HCEC 1CT (cell line): ENCODE data around the gene SF3A1.

ENCODE experiments used
- DNase-seq: peaks from one replicate; pipeline ENCODE4 v3.0.0-alpha.2; 2017

Gene SF3A1

DNA sequence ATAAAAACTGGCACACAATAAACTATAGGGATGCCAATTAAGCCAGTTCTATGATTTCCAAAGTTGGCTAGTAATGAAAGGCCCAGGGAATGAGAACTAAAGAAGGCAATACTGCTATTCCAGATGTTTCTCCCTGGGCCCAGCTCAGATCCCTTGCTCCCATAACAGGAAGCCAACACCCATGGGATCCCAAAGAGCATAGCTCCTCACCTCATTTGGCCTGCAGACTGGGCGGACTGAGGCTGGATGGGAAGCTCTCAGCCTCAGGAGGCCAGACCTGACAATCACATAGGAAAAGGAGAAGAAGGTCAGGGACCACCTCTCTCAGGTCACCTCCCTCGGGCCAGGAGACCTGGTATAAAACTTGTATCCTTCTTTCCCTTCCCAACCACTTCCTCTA lies 35.2 kb downstream of the SF3A1 start:
- no peak for DNase-seq

- DNase-seq = no peak
Measured at GRCh38 chr22:30320021-30320556, 36.6 kb downstream of the SF3A1 start.

DNA sequence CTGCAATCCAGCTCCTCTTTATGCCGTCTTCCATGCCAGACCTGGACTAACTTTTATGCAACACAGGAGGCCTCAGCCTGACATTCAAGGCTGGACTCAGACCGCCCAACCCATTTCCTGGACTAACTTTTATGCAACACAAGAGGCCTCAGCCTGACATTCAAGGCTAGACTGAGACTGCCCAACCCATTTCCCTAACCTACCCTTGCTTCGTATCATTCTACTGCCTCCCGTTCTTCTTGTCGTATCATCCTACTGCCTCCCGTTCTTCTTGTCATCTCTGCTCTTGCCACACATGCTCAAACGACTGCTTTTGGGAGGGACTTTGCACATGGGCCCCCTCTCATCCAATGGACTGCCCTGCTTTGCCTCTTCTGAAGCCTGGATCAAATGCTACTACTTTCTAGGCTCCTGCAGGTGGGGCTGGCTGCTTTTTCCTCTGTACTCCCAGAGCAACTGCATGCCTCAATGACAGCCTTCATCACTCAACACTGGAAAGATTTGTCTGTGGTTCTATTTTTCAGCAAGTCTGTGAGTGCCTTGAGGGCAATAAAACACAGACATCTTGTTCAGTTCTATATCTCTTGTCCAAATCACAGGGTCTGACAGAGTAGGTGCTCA lies 37.8 kb downstream of the SF3A1 start:
- no peak for DNase-seq

GRCh38 chr22:30317778-30318177 lies 38.9 kb downstream of the SF3A1 start:
- no peak for DNase-seq

DNA sequence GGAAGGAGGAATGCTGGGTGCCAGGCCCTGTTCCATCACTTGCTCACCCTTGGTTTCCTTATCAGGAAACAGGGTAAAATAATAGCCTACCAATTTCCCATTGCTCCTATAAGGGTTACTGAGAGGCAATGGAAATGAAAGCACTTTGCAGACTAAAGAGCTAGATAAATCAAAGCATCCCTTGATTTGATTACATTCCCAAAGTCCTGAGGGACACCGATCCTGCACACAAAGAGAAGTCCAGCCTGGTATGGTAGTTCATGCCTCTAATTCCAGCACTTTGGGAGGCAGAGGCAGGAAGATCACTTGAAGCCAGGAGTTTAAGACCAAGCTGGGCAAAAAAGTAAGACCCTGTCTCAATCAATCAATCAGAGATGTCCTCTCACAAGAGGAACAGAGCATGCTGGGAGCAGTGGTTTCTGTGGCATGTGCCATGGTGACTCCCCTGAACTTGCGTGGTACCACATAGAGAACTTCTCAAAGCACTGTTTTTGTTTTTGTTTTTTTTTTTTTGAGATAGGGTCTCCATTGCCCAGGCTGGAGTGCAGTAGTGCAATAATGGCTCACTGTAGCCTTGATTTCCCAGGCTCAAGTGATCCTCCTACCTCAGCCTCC lies 40.6 kb downstream of the SF3A1 start:
- DNase-seq = no peak

GRCh38 chr22:30314915-30315314 lies 41.8 kb downstream of the SF3A1 start:
- DNase-seq = no peak

- no peak for DNase-seq
Measured at GRCh38 chr22:30313527-30314363, 42.9 kb downstream of the SF3A1 start.

GRCh38 chr22:30312053-30312452 lies 44.6 kb downstream of the SF3A1 start:
- DNase-seq = peak; percentile 79

DNA sequence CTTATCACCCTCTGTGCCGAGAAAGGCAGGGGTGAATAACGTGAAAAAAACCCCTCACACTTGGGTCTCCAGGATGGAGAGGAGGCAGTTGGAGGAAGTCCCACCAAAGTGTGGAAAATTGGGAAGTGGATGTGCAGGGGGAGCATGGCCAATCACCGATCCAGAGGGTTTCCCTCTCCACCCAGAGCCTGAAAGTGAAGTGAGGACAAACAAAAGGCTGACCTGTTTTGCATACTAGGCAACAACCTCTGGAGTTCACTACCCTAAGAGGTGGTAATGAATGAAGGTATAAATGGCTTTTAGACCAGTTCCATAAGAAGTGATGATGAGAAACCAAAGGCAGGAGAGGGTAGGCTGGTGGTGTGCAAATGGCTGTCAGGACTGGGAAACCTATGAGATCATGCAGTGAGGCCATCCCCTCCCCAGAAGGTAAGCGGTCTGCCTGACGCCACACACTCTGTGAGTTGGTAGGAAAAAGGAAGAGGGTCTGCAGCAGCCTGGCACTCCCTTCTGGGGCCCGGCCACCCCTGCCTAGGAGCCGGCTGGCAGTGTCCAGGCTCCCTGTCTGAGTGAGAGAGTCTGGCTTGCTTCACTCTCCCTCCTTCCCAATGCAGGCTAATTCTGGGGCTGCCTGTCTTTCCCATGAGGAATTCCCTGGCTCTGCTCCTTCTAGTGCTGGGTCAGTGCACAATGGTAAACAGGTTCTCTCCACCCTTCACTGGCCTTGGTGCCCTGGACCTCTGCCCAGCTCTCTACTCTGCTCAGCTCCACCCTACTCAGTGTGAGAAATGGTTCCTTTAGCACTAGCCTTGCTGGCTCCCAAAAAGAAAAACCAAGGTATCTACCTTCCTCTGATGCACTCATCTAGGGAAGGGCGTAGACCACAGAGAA lies 45.6 kb downstream of the SF3A1 start:
- DNase-seq = peak; percentile 49

- DNase-seq = peak; percentile 59
Measured at GRCh38 chr22:30309951-30310741, 46.5 kb downstream of the SF3A1 start.

DNA sequence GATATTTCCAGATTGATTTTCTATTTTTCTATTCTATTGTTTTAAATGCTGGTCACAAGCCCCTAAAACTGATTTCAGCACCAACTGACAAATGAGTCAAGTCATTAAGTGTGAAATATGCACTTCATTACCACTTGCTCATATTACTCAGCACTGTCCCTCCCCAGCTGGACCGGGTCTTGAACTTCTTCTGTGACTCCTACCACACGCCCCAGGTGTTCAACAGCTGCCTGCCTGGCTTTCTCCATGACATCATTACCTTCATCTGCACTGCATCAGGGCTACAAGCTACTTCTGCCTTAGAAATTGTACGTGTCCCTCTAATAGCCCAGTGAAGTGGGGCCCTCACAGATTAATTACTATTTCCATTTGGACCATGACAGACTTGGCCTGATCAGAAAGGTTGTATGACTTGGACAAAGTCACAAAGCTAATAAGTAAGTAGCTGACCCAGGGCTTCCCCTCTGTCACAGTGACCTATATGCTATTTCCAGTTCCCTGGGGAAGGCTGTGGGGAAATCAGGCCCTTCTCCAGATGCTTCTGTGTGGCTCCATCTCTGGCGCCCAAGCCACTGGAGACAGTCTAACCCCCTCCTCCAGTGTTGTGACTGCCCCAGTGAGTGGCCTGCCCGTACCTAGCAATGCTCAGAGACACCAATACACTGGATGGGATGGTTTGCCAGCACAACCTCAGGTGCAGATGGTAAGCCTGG lies 48.0 kb downstream of the SF3A1 start:
- DNase-seq = peak; percentile 78

GRCh38 chr22:30308093-30308492 lies 48.6 kb downstream of the SF3A1 start:
- no peak for DNase-seq

DNA sequence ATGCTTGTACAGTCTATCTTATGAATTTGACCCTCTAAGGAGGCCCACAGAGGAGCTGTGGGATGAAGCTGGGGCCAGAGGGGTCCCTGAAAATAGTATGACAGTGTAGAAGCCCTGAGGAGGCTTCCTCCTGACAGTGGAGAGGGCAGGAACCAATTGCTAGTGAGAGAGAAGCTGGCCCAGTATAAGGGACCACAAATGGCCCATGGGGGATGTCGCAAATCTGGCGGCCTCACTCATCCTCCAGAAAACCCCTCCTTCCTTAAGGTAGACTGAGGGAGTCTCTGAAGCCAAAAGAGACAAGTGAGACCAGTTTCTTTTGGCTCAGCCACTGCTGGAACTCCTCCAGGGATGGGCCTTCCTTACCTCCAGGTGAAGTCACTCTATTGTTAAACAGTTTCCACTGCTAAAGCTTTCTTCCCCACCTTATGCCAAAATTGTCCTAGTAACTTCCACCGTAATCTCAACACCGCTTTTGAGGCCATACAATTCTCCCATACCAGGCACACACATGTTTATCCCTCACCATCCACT lies 49.6 kb downstream of the SF3A1 start:
- no peak for DNase-seq

DNA sequence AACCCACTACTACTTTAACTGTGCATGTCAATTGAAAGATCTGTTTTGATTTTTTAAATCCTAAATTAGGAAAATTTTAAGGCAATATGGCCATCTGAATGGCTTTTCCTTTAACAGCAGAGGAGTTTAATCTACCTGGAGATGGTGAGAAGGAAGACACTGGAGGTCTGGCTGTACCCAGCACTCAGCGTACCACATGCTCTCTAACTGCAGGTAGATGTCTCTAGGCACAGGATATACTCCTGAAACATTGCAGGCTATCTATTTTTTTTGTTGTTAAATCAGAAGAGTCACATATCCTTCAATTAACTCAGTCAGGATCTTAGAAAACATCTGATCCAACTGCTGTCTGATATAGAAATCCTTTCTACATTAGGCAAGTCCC lies 50.1 kb downstream of the SF3A1 start:
- no peak for DNase-seq

DNA sequence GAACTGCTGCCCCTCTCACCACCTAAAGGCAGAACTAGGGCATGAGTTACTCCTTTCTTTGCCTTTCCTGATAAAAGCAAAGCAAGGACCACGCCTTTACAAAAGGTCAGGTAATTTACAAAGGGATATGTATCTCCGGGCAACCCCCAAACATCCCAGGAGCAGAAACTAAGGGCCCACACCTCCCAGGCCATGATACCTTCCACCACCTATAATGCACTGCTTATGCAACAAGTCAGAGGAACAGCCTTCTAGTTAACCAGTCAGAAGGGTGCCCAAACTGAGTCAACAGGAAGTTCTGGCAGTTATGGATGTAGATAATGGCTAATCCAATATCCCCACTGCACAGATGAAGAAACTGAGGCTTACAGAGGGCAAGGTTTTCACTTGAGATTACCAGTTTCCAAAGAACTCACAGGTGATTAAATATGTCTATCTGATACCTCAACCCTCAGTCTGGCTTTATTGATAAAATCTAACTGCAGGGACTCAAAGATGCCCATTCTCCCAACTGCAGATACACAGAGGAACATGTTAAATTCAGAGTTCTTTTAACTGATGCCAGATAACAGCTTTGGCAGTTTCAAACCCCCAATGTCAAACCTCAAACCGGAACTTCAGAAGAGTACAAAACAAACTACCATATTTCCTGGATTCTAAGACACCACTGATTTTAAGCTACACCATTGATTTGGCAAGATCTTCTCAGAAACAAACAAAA lies 50.6 kb downstream of the SF3A1 start:
- no peak for DNase-seq

GRCh38 chr22:30305519-30305905 lies 51.2 kb downstream of the SF3A1 start:
- no peak for DNase-seq

DNA sequence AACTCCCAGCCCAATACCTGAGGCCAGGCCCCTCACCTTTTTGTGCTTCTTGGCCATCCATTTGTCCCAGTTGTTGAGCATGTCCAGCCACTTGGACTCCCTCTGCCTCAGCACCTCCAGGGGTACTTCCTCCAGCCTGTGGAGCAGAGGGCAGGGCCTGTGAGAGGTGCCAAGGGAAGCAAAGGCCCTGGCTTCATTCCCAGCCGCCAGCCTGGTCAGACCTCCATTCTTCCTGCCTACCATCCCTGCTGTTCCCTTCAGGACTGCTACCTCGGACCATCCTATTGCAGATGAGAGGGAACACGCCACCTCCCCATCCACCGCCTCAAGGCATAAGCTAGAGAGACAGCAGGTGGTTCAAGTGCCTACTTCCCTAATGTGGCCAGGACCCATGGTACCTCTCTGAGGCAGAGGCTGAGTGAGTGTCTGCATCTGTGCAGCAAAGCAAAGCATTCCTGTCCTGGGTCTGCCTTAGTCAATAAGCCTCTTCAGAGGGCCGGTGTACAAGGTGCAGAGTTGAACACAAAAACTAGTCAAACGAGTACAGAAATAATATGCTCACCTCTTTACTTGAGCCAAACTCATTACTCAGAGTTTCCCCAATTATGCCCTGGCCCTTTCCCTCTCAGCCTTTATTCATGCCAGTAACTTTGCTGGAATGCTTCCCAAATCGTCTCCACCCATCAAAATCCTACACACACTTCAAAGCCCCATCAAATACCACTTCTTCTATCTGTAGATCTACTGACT lies 52.0 kb downstream of the SF3A1 start:
- DNase-seq = no peak

DNA sequence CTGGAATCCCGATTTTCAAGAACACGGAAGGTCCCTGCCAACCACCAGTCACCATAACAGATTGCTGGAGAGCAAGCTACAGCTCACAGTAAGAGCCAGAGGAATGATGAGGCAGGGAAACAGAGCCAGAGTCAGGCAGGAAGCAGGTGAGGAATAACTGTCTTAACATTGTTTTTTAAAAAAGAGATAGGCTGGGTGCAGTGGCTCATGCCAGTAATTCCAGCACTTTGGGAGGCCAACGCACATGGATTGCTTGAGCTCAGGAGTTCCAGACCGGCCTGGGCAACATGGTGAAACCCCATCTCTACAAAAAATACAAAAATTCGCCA lies 53.9 kb downstream of the SF3A1 start:
- DNase-seq = no peak

DNA sequence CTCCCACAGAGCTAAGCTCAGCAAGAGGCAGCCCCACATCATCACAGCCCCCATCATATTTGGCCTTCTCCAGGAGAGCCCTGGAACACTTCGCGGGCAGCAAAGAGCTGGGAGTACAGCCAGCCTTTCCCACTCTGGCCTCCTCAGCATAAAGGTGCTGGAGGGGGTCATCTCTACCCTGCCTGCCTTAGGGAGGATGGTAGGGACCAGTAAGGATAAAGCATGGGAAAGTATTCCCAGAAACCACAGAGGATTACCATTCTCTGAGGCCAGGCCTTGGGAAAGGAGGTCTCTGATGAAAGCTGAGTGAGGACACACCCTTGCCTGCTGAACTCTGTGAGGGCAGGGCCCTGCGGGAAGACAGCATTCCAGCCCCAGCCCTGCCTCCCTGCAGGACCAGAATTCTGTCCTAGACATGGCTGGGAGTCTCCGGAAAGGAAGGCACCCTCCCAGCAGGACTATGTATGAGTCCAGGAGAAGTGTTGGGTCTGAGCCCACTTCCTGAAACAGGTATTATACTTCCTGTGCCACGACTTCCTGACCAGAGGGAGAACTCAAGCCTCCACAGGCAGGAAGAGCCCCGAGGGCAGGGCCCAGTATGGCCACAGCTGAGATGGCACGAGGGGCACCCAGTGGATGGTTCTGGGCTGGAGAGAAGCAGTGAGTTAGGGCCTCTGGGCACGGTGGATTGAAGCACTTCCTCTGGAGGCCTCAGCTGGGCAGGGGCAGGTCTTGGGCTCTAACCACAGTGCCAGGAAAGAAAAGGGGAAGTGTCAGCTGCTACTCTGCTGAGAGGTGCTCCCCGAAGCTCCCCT lies 54.5 kb downstream of the SF3A1 start:
- peak; percentile 42 for DNase-seq
